Measurements from ENCODE around the gene ZNF92. TPM values are rescaled to one million over a fixed set of nuclear protein-coding genes. Genes with fewer than 3 reads are reported as not detected.
"Not testable (repeated sequence)": the region's sequence is repeated elsewhere in the genome, so short reads cannot be mapped to it uniquely, and the experiment has no call there.

Gene ZNF92
- 10 to 100 TPM; 17.8 to 22.8 TPM for total RNA-seq

DNA sequence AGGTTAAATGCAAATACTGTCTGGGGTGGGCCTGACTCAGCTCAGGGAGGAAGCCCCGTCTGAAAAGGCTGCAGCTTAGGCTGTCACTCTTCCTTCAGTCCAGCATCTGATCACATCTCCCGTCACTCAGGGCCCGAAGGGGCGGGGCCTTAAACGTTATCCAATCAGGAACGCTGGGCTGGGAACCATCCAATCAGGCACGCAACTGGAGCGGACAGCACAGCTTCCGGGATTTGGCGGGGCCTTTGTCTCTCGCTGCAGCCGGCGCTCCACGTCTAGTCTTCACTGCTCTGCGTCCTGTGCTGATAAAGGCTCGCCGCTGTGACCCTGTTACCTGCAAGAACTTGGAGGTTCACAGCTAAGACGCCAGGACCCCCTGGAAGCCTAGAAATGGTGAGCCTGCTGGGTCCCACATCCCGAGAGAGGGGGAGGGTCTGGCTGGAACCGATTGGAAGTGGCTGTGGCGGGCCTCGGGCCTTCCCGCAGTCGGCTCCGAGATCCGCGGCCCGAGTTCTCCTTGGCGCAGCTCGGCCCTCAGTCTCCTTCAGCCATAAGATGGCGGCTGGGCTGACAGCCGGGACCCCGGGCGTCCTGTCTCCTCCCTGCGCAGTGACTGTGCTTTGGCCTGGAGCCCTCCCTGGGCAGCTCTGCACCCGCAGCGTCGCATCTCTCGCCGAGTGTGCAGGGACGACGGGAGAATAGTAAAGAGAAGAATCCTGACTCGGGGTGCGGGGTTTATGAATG lies at the start of gene ZNF92:
TSS of gene ZNF92 (plus strand) at position 248 of the 744 bp plus-strand sequence. CDS start at position 391, 143 bp downstream.
- CTCF ChIA-PET = interaction anchor here (1.2 kb wide), 1 partner anchor 65 kb away, joined by 3 read pairs; no protein-coding TSS in a partner anchor
- no peaks in the 10 kb centered on the region for H3K27me3 Mint-ChIP-seq

DNA sequence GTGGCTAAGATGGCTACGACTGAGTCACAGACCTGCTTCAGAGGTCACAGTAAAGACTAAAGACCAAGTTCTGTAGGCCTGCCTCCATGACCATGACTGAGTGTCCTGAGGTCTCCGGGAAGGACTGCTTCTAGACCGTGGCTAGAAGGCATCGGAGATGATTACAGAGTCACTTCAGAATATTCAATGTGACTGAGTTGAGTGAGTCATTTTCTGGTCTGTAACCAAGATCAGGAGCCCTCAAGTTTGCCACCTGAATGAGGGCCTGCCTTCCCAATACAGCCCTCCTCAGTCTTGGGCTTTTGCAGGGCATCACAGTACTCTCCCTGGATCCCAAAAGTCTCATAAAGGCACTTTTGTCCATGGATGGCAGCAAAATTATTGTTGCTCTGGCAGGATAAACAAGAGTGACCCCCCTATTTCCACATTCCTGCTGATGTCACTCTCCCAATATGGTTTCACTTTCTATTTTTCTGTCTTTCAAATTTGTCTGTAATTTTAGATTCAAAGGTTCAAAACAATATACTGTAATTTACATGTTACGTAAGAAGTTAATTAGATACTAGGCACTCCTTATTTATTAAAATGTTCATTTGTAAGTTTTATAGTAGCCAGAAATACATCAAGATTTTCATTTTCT lies 47.7 kb upstream of the ZNF92 start:
- no peaks in the 10 kb centered on the region for H3K27me3 Mint-ChIP-seq
- H3K36me3 Mint-ChIP-seq (ENCODE audit: low read depth) = no peaks in the 10 kb centered on the region
- no peaks in the 10 kb centered on the region for H3K9me3 Mint-ChIP-seq
- CTCF ChIA-PET = no interaction called here
- no peak for DNase-seq
- H3K4me3 Mint-ChIP-seq = no peak overlapping the region
- POLR2A ChIA-PET = no interaction called here
- H3K27ac Mint-ChIP-seq = no peak overlapping the region
- H3K4me1 Mint-ChIP-seq = peaks cover 2% of the 10 kb centered on the region

More for the DNA sequence above, at the start of gene ZNF92:
- peaks cover 35% of the 10 kb centered on the region for H3K36me3 Mint-ChIP-seq (ENCODE audit: low read depth)
- POLR2A ChIA-PET = no interaction called here
- peaks cover 43% of the 10 kb centered on the region for H3K4me1 Mint-ChIP-seq
- no peaks in the 10 kb centered on the region for H3K9me3 Mint-ChIP-seq
- peak; percentile 98 for DNase-seq
- H3K27ac Mint-ChIP-seq = peak within 1 kb of the TSS; percentile 97
- H3K4me3 Mint-ChIP-seq = peak within 1 kb of the TSS; percentile 89

GRCh38 chr7:65338346-65338745 lies 35.3 kb upstream of the ZNF92 start:
- ChIA-PET CTCF (no interaction called here), POLR2A (no interaction called here)
- no peaks in the 10 kb centered on the region for H3K27me3 Mint-ChIP-seq
- H3K27ac Mint-ChIP-seq = no peak overlapping the region
- H3K36me3 Mint-ChIP-seq (ENCODE audit: low read depth) = no peaks in the 10 kb centered on the region
- DNase-seq = no peak
- H3K4me3 Mint-ChIP-seq = no peak overlapping the region
- H3K4me1 Mint-ChIP-seq = no peaks in the 10 kb centered on the region
- H3K9me3 Mint-ChIP-seq = no peaks in the 10 kb centered on the region

DNA sequence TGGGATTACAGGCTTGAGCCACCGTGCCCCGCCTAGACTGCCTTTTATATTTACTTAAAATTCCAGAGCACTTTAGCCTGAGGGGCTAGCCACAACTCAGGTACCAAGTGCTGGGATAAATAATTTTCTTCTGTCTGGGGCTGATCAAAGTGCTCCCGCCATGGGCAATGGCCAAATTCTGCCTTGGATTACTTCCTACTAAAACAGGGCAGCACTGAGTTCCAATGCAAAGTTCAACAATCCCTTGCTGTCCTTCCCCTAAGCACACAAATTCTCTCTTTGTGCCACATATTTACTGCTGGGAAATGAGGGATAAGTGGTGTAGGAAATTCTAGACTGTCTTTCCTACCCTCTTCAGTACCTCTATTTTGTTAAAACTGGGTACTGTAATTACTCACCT lies 34.4 kb upstream of the ZNF92 start:
- H3K36me3 Mint-ChIP-seq (ENCODE audit: low read depth) = no peaks in the 10 kb centered on the region
- no peaks in the 10 kb centered on the region for H3K27me3 Mint-ChIP-seq
- H3K27ac Mint-ChIP-seq = no peak overlapping the region
- H3K9me3 Mint-ChIP-seq = no peaks in the 10 kb centered on the region
- no peak overlapping the region for H3K4me3 Mint-ChIP-seq
- no peak for DNase-seq
- ChIA-PET POLR2A (no interaction called here), CTCF (no interaction called here)
- H3K4me1 Mint-ChIP-seq = no peaks in the 10 kb centered on the region

DNA sequence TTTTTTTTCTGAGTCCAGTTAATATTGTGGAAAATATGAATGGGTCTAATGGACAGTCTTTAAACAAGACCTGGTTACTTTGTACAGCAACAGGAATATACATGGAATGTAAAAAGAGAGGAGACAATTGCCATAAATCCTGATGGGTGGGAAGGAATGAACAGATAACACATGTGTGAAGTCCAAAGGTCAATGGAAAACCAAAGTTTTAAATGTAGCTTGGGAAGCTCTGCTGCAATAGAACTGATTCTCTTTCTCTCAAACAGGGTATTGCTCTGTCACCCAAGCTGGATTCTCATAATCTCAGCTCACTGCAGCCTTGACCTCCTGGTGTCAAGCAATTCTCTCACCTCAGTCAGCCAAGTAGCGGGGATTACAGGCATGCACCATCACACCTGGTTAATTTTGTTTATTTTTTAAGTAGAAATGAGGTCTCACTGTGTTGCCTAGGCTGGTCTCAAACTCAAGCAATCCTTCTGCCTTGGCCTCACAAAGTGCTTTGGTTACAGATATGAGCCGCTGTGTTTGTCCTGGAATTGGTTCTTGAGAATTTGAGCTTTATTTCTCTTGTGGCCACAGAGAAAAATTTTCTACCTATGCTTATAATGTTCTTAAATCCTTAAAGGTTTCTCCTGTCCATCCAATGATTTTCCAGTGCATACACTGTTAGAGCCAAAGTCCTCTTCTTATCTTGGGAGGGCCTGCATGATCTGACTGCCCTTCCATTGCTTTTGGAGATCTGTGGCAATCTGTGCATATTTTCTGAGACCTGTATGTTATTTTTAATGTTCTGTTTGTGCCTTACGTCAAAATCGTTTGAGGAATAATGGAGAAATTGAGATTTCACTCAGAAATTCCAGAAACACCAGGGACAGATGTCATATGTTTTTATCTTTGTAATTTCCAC lies 30.7 kb upstream of the ZNF92 start:
- CTCF ChIA-PET = no interaction called here
- H3K4me3 Mint-ChIP-seq = no peak overlapping the region
- H3K27me3 Mint-ChIP-seq = peaks cover 8% of the 10 kb centered on the region
- peaks cover 2% of the 10 kb centered on the region for H3K9me3 Mint-ChIP-seq
- POLR2A ChIA-PET = no interaction called here
- no peak overlapping the region for H3K27ac Mint-ChIP-seq
- no peak for DNase-seq
- H3K4me1 Mint-ChIP-seq = no peaks in the 10 kb centered on the region
- no peaks in the 10 kb centered on the region for H3K36me3 Mint-ChIP-seq (ENCODE audit: low read depth)

GRCh38 chr7:65344541-65344940 lies 29.1 kb upstream of the ZNF92 start:
- H3K4me1 Mint-ChIP-seq; CTCF ChIA-PET; POLR2A ChIA-PET; DNase-seq; H3K4me3 Mint-ChIP-seq; H3K36me3 Mint-ChIP-seq (ENCODE audit: low read depth); H3K9me3 Mint-ChIP-seq; H3K27ac Mint-ChIP-seq: not testable (repeated sequence)
- H3K27me3 Mint-ChIP-seq = peaks cover 12% of the 10 kb centered on the region

DNA sequence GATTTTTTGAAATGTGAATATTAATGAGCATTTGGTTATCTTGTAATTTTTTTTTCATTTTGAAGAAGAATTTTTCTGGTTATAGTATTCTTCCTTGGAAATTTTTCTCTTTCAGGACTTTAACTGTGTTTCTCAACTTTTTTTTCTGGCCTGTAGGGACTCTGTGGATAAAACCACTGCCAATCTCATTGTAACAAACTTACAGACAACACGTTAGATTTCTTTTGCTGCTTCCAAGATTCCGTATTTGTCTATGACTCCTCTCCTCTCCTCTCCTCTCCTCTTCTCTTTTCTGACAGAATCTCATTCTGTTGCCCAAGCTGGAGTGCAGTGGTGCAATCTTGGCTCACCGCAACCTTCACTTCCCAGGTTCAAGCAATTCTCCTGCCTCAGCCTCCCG lies 19.4 kb upstream of the ZNF92 start:
- H3K4me3 Mint-ChIP-seq = no peak overlapping the region
- DNase-seq = no peak
- ChIA-PET CTCF (no interaction called here), POLR2A (no interaction called here)
- H3K27ac Mint-ChIP-seq = no peak overlapping the region
- peaks cover 9% of the 10 kb centered on the region for H3K27me3 Mint-ChIP-seq
- no peaks in the 10 kb centered on the region for H3K4me1 Mint-ChIP-seq
- H3K36me3 Mint-ChIP-seq (ENCODE audit: low read depth) = no peaks in the 10 kb centered on the region
- no peaks in the 10 kb centered on the region for H3K9me3 Mint-ChIP-seq

GRCh38 chr7:65369843-65370242 lies 3.8 kb upstream of the ZNF92 start:
- H3K4me3 Mint-ChIP-seq = no peak overlapping the region
- H3K9me3 Mint-ChIP-seq = no peaks in the 10 kb centered on the region
- H3K27ac Mint-ChIP-seq = no peak overlapping the region
- peaks cover under 1% of the 10 kb centered on the region for H3K36me3 Mint-ChIP-seq (ENCODE audit: low read depth)
- ChIA-PET CTCF (no interaction called here), POLR2A (no interaction called here)
- H3K27me3 Mint-ChIP-seq = no peaks in the 10 kb centered on the region
- no peak for DNase-seq
- H3K4me1 Mint-ChIP-seq = peaks cover 13% of the 10 kb centered on the region

DNA sequence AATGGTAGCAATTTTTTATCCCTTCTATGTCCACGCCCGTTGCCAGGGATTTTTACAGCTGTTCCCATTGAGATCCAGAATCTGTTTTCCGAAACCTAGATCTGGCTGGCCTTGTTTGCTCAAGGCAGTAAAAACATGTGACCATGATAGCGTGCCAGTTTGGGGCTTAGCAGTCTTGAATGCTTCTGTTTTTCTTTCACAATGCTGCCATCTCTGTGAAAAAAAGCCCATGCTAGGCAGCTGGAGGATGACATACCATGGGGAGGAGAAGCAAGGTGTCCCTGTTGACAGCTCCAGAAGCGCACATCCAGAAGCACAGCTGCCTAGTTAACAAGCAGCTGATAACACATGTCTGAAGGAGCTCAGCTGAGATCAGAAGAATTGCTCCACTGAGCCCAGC lies 2.2 kb upstream of the ZNF92 start:
- POLR2A ChIA-PET = no interaction called here
- Mint-ChIP-seq H3K27me3 (no peaks in the 10 kb centered on the region), H3K27ac (no peak overlapping the region), H3K4me3 (no peak overlapping the region), H3K36me3 (ENCODE audit: low read depth) (peaks cover 15% of the 10 kb centered on the region), H3K9me3 (no peaks in the 10 kb centered on the region), H3K4me1 (peaks cover 30% of the 10 kb centered on the region)
- CTCF ChIA-PET = no interaction called here
- DNase-seq = no peak

GRCh38 chr7:65379318-65379717 lies 5.7 kb downstream of the ZNF92 start:
- POLR2A ChIA-PET = no interaction called here
- peaks cover 63% of the 10 kb centered on the region for H3K4me1 Mint-ChIP-seq
- no peak overlapping the region for H3K4me3 Mint-ChIP-seq

GRCh38 chr7:65381742-65382141 lies 8.1 kb downstream of the ZNF92 start:
- Mint-ChIP-seq H3K27me3 (no peaks in the 10 kb centered on the region), H3K36me3 (ENCODE audit: low read depth) (peaks cover 68% of the 10 kb centered on the region), H3K27ac (no peak overlapping the region), H3K4me1 (peaks cover 38% of the 10 kb centered on the region), H3K9me3 (peaks cover 11% of the 10 kb centered on the region), H3K4me3 (no peak overlapping the region)
- CTCF ChIA-PET = no interaction called here
- DNase-seq = no peak
- POLR2A ChIA-PET = no interaction called here

More at GRCh38 chr7:65379318-65379717, 5.7 kb downstream of the ZNF92 start:
- Mint-ChIP-seq H3K27me3 (no peaks in the 10 kb centered on the region), H3K27ac (no peak overlapping the region), H3K36me3 (ENCODE audit: low read depth) (peaks cover 70% of the 10 kb centered on the region), H3K9me3 (peaks cover 2% of the 10 kb centered on the region)
- DNase-seq = no peak
- CTCF ChIA-PET = no interaction called here

DNA sequence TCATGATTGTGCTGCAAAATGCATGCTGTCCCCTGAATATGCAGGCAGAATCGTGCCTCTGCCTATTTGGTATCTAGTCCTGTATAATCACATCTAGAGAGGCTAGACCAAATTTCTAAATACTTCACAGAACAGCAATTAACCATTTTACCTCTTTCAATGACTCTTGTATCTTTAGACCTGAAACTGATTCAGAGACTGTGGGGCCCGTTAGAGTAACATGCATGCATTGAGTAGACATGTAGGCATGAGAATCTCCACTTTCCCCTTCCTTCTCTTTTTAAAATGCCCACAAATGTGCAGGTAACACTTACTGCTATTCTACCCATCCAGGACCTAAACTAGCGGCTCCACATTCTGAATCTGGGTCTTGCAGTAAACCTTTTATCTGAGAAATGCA lies 8.8 kb downstream of the ZNF92 start:
- DNase-seq = no peak
- H3K4me3 Mint-ChIP-seq = no peak overlapping the region
- ChIA-PET CTCF (no interaction called here), POLR2A (no interaction called here)
- peaks cover 66% of the 10 kb centered on the region for H3K36me3 Mint-ChIP-seq (ENCODE audit: low read depth)
- H3K4me1 Mint-ChIP-seq = peaks cover 34% of the 10 kb centered on the region
- H3K27ac Mint-ChIP-seq = no peak overlapping the region
- no peaks in the 10 kb centered on the region for H3K27me3 Mint-ChIP-seq
- H3K9me3 Mint-ChIP-seq = peaks cover 13% of the 10 kb centered on the region

- no peak overlapping the region for H3K4me3 Mint-ChIP-seq
- H3K27me3 Mint-ChIP-seq = no peaks in the 10 kb centered on the region
- ChIA-PET CTCF (no interaction called here), POLR2A (no interaction called here)
- H3K27ac Mint-ChIP-seq = no peak overlapping the region
- DNase-seq = no peak
- H3K9me3 Mint-ChIP-seq = peaks cover 15% of the 10 kb centered on the region
- H3K36me3 Mint-ChIP-seq (ENCODE audit: low read depth) = peaks cover 61% of the 10 kb centered on the region
- H3K4me1 Mint-ChIP-seq = peaks cover 7% of the 10 kb centered on the region
These were observed 14.2 kb downstream of the ZNF92 start for GRCh38 chr7:65387891-65388290.

All from activated CD4-positive, alpha-beta T cell treated with anti-CD3 and anti-CD28 coated beads, Interleukin-2, amount 10 ng/mL, durations not matched to agents 7 days and 5 days (primary cell).